Colon (tissue), 2 donors: ENCODE results near the gene LRRC73.
"Not testable (repeated sequence)": the region's sequence is repeated elsewhere in the genome, so short reads cannot be mapped to it uniquely, and the experiment has no call there.

ENCODE experiments used
- FAIRE-seq: peaks from 2 replicates; lab custom pipeline; 2012; peaks lifted over from hg19 to GRCh38; lab: Jason Lieb, UNC
- donor health status: control.
- donor health status: control.

The LRRC73 gene

GRCh38 chr6:43492673-43493072 lies 17.5 kb downstream of the LRRC73 start:
- no peak for FAIRE-seq

GRCh38 chr6:43491750-43492661 lies 18.1 kb downstream of the LRRC73 start:
- FAIRE-seq, result no peak

GRCh38 chr6:43490523-43490939 lies 19.6 kb downstream of the LRRC73 start:
- FAIRE-seq, result no peak

DNA sequence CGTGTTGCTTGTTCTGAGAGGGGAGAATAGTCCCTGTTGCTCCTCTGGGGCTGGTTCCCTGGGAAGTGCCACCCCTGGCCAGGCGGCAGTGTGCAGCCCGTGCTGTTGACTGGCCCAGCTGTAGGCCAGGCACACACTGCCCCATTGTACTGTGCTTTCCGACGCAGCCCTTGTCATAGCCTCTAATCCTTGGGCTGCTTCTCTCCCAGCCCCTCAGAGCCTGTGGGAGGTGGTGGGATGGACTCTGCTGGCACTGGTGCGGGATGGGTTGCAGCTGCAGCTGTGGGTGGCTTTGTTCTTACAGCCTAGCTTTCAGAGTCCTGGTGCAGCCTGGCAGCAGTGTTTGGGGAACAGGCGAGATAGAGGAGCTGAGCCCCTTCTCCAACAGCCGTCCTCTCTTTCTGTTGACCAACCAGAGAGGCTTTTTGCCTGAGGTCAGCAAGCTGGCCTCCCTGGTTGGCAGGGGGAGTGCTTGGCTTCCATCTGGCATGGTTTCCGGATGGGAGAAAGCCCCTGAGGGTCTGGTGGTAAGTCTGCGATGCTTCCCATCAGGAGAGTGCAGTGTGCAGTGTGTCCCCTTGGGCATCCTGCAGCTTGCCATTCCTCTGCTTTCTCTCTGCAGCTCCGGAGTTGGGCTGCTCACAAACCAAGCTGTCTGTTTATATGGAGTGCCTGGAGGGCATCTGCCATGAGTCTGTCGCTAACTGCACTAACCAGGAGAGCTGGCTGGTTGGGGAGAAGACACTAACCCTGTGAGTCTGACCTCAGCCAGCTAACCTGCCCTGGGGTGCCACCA lies 20.7 kb downstream of the LRRC73 start:
- no peak for FAIRE-seq

DNA sequence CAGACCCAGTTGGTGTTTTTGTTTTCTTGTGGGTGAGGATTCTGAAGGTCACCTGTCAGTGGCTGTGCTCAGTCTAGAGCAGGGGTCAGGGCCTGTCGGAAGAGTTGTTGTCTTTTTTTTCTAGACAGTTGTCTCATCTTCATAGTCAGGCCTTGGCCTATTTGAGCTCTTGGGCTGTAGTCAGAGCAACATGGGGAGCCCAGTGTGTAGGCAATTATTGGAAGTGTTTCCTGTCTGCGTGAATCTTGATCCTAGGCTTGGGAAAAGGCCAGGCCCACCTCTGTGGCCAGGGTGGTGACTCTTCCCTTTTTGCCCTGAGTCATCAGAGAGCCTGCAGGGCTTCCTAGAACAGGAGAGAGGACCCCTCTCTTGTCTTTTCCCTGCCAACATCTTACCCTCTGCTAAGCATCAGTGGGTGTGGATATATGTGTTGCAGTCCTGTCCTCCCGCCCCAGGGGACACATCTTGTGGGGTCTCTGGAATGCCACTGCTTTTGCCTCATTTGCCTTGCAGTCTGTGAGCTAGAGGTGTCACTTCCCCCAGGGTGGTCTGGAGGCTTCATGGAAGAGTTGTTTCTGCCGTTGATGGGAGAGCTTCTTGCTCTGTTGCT lies 21.4 kb downstream of the LRRC73 start:
- FAIRE-seq, result no peak

DNA sequence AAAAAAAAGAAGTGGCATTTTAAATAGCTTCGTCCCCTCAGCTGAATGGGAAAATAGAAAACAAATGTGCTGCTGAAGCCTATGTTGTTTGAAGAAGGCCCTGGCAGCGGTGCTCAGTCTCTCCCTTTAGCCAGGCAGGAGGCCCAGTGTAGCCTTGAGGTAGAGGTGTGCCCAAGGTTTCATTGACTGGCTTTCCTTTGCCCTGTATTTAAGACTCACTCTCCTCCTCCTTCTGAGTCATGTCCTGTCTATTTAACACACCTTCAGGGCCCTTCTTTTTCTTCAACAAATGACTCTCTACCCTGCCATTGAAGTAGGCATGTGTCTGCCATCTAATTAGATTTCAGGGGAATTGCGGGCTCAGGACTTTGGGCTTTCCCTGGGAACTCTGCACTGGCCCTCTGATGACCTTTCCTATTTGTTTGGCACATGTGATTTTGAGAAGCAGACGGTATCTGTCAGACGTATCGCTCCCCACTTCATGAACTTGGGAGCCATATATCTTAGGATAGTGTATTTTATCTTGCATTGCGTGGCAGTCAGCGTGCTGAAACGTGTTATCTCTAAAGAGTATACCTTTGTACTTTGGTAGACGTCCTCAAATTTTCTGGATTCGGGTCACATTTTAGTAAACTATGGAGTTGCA lies 28.4 kb downstream of the LRRC73 start:
- FAIRE-seq, result no peak

DNA sequence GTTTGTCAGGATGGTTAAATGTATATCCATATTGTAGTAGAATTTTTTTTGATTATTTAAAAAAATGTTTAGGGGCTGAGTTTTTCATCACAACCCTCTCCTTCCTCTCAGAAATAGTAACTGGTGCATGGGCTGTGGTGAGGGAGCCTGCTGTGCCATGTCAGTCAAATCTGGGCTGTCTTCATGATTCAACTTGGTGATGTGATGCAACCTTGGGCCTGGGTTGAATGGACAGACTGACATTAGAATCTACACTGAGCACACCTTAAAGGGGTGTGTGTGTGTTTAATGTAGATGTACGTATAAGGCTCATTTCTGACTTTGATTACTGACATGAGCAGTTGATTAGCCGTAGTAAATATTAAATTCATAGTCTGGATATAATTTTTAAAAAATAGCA lies 29.1 kb downstream of the LRRC73 start:
- no peak for FAIRE-seq

GRCh38 chr6:43478008-43478372 lies 32.2 kb downstream of the LRRC73 start:
- no peak for FAIRE-seq

DNA sequence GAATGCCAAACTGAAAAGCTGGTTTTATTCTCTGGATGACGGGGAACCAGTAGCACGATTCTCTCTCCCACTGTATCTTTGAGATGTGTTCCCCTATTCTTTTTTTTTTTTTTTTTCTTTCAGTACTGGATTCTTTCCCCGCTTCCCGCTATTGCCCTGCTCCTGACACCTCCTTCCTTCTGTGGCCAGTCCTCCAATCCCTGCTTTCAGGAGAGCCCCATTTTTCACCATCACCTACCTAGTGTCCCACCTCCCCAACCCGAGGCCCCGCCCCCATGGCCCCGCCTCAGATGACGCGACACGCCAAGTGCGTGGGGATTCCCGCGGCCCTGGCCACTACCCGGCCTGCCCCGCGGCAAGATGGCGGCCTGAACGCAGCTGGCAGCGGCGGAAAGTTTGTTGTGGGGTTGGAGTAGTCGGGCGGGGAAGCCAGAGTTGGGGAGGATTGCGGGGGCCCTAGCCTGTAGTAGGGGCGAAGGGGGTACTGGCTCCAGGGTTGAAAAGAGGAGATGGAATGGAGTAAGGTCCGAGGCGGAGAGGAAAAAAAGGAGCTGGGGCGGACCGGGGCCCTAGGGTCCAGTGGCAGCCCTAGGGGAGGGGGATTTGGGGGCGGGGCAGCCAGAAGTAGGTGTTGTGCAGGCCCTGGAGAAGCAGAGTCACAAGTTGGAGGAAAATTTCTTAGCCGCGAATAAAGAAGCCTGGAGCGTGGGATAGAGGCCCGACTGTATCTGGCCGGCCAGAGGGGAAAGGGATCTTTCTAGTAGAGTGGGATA lies 32.7 kb downstream of the LRRC73 start, which contains the start of gene TJAP1:
Gene TJAP1, plus strand, starts transcription at position 336 of the 773 bp plus-strand sequence. CDS start 21,432 bp downstream, outside the sequence.
- FAIRE-seq, result no peak

DNA sequence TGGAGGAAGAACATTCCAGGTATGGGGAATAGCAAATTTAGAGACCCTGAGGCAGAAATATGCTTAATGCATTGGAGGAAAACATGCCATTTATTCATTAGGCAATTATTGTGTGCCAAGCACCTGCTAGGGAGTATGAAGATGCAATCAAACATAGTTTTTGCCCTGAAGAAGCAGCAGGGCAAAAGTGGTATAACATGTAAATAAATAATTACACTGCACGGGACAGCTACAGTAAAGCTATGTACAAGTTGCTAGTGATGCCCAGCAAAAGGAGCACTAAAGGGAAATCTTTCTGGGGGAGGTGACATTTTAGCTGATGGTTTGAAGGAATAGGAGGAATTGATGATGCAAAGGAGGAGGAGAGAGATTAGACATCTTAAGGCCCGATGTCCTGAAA lies 33.4 kb downstream of the LRRC73 start:
- FAIRE-seq, result no peak

DNA sequence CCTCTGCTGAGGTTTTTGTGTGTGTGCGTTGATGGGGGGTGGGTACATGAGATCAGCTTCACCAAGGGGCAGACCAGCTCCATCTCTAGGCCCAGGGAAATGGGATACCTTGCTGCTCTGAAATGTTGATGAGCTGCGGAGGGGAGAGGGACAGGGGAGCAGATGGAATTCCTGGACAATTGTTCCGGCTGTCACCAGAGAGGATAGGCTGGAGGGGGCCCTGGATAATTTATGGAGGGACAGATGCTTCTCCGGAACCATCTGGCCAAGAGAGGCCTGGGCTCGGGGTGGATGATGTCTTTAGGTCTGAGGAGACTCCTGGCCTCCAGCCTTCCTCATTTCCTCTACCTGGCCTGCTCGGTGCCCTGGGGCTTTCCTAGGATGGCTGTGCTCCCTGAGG lies 34.6 kb downstream of the LRRC73 start:
- FAIRE-seq, result no peak

DNA sequence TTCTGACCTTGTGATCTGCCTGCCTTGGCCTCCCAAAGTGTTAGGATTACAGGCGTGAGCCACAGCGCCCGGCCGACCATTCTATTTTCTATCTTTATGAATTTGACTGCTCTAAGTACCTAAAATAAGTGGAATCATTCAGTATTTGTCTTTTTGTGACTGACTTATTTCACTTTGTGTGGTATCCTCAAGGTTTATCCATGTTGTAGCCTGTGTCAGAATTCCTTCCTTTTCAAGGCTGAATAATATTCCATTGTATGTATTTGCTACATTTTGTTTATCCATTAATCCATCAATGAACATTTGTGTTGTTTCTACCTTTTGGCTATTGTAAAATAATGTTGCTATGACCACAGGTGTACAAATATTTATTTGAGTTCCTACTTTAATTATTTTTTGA lies 37.6 kb downstream of the LRRC73 start:
- no peak for FAIRE-seq

GRCh38 chr6:43471399-43471798 lies 38.7 kb downstream of the LRRC73 start:
- FAIRE-seq, result no peak

- no peak for FAIRE-seq
Observed at GRCh38 chr6:43469947-43470346, 40.2 kb downstream of the LRRC73 start.

DNA sequence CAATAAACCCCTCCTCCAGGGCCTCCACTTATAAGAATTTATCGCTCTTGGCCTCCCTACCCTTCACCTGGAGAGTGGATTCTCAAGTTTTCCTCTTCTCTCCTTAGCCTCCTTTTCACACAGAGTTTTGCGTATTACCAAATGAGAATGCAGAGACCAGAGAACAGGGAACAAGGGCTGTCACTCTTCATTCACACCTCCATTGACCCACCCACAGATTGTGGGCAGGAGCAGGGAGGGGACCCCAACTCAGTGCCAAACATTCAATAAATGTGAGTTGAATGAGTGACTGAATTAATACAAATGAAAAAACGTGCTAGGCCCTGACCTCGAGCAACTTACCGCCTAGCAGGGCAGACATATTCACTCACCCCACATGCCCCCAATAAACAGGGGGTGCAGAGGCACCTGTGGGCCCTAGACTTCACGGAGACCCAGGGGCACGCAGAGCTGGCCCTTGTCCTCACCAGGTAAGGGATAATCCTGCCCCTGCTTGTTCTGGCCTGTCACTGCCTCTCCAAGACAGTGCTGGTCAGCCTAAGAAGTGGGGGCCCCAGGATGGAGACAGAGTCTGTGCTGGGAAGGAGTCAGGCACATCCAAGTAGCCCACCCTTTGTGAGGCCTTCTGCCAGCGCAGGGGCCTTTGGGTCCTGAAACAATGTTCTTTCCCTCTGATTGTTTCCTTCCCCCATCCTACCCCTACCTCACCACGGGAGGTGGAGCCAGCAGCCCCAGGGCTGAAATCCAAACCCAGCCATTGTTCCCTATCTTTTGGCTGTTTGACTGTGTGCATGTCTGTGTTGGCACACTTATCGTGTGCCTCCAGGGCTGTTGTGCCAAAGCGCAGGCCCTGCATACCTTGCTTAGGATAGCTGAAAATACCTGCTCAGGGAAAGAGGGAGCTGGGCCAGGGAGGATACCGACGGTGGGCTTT lies 41.1 kb downstream of the LRRC73 start:
- FAIRE-seq, result no peak

GRCh38 chr6:43468240-43468639 lies 41.9 kb downstream of the LRRC73 start:
- FAIRE-seq, result no peak

DNA sequence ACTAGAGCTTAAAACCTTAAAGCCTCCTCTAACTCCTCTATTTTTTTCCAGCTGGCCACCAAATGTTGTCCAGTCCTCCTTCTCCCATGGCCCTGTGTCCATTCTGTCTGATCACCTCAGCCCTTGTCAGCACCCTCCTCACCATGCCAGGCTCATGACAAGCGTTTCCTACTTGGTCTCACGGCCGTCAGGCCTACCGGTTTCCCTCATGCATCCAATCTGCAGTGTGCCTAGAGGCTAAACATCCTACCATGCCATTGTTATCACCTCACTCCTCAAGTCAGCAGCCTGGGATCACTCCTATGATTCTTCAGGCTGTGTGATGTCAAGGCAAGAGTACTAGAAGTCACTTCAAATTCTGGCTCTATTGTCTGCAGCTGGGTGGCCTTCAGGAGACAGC lies 42.4 kb downstream of the LRRC73 start:
- FAIRE-seq, result no peak

DNA sequence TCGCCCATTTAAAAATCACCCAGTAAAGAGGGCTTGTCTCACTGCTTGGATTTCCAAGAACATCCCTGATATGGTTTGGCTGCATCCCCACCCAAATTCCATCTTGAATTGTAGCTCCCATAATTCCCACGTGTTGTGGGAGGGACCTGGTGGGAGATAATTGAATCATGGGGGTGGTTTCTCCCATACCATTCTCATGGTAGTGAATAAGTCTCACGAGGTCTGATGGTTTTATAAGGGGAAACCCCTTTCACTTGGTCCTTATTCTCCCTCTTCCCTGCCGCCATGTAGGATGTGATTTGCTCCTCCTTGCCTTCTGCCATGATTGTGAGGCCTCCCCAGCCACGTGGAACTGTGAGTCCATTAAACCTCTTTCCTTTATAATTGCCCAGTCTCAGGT lies 42.9 kb downstream of the LRRC73 start:
- FAIRE-seq, result not testable (repeated sequence)

GRCh38 chr6:43465948-43466347 lies 44.2 kb downstream of the LRRC73 start:
- no peak for FAIRE-seq

DNA sequence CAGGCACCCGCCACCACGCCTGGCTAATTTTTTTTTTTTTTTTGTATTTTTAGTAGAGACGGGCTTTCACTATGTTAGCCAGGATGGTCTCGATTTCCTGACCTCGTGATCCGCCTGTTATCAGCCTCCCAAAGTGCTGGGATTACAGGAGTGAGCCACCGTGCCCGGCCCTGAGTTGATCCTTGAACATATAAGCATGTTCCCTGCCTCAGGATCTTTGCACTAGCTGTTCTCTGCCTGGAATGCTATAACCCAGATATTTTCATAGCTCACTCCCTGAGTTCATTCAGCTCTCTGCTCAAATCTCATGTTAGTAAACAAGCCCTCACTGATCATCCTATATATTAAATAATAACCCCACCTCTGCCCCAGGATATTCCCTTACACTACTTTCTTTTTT lies 45.8 kb downstream of the LRRC73 start:
- no peak for FAIRE-seq
